A673 (cell line): ENCODE measurements around the gene TTBK2. TPM values are rescaled to one million over a fixed set of nuclear protein-coding genes. Genes with fewer than 3 reads are reported as not detected.

Source experiments
- BruUV-seq: library from RNA; stranded (reverse); fragments of 400-500 nt; replicated peaks from 2 replicates; lab custom pipeline; 2021; lab: Mats Ljungman, UMichigan
- CTCF ChIA-PET: fragments of 300-600 bp; sonication (Branson Sonifier 250); formaldehyde crosslinking; loops from one replicate; lab custom pipeline; 2022; ENCODE audit warnings: antibody characterized with exemption; lab: Charles Lee
- POLR2A ChIA-PET: fragments of 300-600 bp; sonication (Branson Sonifier 250); formaldehyde crosslinking; loops from one replicate; lab custom pipeline; 2022; ENCODE audit warnings: antibody characterized with exemption; ENCODE audit not compliant: low non-redundant PET; lab: Charles Lee
- DNase-seq: peaks from one replicate; pipeline ENCODE4 v3.0.0-alpha.2; 2015; ENCODE audit warnings: low spot score
- H3K27ac ChIP-seq: fragments of 200-600 bp; sonication (generic); 2 replicates; pipeline ENCODE4 v1.5.1; 2016; ENCODE audit warnings: mixed run types, low read depth, mild to moderate bottlenecking, mixed read lengths, antibody characterized with exemption, low read length; ENCODE audit not compliant: poor library complexity, severe bottlenecking
- H3K27me3 ChIP-seq: fragments of 200-600 bp; sonication (generic); replicated peaks from 2 replicates; pipeline ENCODE4 v1.6.1; 2017; ENCODE audit warnings: mixed run types, low read depth, mild to moderate bottlenecking, mixed read lengths, antibody characterized with exemption, low read length; ENCODE audit not compliant: insufficient read depth, poor library complexity
- H3K36me3 ChIP-seq: fragments of 200-600 bp; sonication (generic); 2 replicates; pipeline ENCODE4 v1.6.1; 2016; ENCODE audit warnings: mixed run types, mild to moderate bottlenecking, mixed read lengths, antibody characterized with exemption, low read length; ENCODE audit not compliant: insufficient read depth, poor library complexity, severe bottlenecking
- H3K4me1 ChIP-seq: fragments of 200-600 bp; sonication (generic); 2 replicates; pipeline ENCODE4 v1.6.1; 2017; ENCODE audit warnings: mixed run types, mild to moderate bottlenecking, mixed read lengths, antibody characterized with exemption, low read length; ENCODE audit not compliant: insufficient read depth, poor library complexity, severe bottlenecking
- H3K4me3 ChIP-seq: fragments of 200-600 bp; sonication (generic); 2 replicates; pipeline ENCODE4 v1.5.1; 2016; ENCODE audit warnings: low read depth, mixed run types, mild to moderate bottlenecking, mixed read lengths, low read length; ENCODE audit not compliant: poor library complexity, severe bottlenecking
- H3K9me3 ChIP-seq: fragments of 200-600 bp; sonication (generic); 2 replicates; pipeline ENCODE4 v1.6.1; 2016; ENCODE audit warnings: mixed run types, low read depth, mild to moderate bottlenecking, mixed read lengths, antibody characterized with exemption, low read length; ENCODE audit not compliant: poor library complexity, severe bottlenecking
- EZH2 ChIP-seq: fragments of 200-600 bp; sonication (generic); IDR thresholded peaks from 2 replicates; pipeline ENCODE4 v1.6.1; 2017; ENCODE audit warnings: borderline replicate concordance, low read depth, mild to moderate bottlenecking, mixed read lengths, antibody characterized with exemption, low read length; ENCODE audit not compliant: poor library complexity, severe bottlenecking
- intact Hi-C: fragments of 100-400 bp; cut with micrococcal nuclease; formaldehyde crosslinking; loops from one replicate; pipeline ENCODE4 v1.10.0; 2022; ENCODE audit not compliant: unreplicated experiment
- total RNA-seq: library from RNA; stranded (reverse); gene quantifications from 2 replicates; pipeline ENCODE4 v1.2.3, GENCODE V29; 2021
- TF ChIP-seq, protein P1 (sequence below): fragments of 300-800, 200-600 bp; sonication (generic); conservative IDR thresholded peaks from 2 replicates; pipeline ENCODE4 v1.5.1; 2017; ENCODE audit warnings: low read depth, mild to moderate bottlenecking, antibody characterized with exemption, low read length, moderate library complexity, mixed read lengths

Gene TTBK2
- total RNA-seq, 1 experiment from 2014 or later: 15.8 TPM

DNA sequence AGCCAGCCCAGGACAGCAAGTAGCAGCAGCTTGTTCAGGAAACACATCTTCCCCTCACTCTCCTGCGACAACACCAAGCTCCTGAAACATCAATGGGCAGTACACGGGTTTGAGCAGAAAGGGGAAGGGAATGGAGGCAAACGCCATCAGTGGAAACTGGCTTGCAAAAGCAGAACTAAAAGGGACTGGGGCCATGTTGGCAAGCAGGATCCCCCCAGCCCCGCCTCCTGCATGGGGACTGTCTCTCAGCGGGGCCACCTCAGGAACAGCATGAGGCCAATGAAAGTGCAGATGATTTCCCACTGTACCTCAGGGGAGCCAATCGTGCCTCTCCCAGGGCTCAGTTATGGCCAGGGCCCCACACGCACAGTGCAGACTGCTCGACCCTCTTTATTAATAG is 190.4 kb downstream of the TTBK2 start:
- CTCF ChIA-PET: no interaction called here

DNA sequence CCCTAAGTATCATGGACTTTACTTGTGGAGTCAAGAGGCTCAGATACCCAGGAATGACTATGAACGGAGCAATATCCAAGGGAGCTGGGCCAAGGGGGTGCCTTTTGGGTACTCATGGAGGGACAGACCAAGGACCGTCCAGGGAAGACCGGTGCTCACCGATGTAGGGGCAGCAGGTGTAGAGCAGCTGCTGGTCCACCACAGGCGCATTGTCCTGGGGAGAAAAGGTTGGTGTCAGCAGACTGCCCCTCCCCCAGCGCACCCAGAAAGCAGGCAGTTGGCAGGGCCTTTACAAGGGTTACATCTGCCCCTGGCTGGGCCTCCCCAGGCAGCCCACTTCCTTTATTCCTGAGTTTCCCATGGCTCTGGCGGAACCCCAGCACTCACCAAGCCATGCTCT is 191.2 kb downstream of the TTBK2 start:
- CTCF ChIA-PET: no interaction called here
- intact Hi-C loops: no loop called here
- POLR2A ChIA-PET: no interaction called here
- Histone ChIP-seq H3K9me3 (no peaks in the 10 kb centered on the region), H3K27me3 (no peaks in the 10 kb centered on the region), H3K4me1 (no peaks in the 10 kb centered on the region), H3K36me3 (peaks cover 87% of the 10 kb centered on the region), H3K4me3 (no peak overlapping the region), H3K27ac (no peak overlapping the region)
- no peak for TF ChIP-seq EZH2
- TF ChIP-seq, protein P1, sequence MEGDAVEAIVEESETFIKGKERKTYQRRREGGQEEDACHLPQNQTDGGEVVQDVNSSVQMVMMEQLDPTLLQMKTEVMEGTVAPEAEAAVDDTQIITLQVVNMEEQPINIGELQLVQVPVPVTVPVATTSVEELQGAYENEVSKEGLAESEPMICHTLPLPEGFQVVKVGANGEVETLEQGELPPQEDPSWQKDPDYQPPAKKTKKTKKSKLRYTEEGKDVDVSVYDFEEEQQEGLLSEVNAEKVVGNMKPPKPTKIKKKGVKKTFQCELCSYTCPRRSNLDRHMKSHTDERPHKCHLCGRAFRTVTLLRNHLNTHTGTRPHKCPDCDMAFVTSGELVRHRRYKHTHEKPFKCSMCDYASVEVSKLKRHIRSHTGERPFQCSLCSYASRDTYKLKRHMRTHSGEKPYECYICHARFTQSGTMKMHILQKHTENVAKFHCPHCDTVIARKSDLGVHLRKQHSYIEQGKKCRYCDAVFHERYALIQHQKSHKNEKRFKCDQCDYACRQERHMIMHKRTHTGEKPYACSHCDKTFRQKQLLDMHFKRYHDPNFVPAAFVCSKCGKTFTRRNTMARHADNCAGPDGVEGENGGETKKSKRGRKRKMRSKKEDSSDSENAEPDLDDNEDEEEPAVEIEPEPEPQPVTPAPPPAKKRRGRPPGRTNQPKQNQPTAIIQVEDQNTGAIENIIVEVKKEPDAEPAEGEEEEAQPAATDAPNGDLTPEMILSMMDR: no peak
- no TSS peak for BruUV-seq
- no peak for DNase-seq

More for the DNA sequence above, 190.4 kb downstream of the TTBK2 start:
- H3K4me1 ChIP-seq: no peaks in the 10 kb centered on the region
- H3K9me3 ChIP-seq: no peaks in the 10 kb centered on the region
- POLR2A ChIA-PET: no interaction called here
- no peak for DNase-seq
- no peaks in the 10 kb centered on the region for H3K27me3 ChIP-seq
- TF ChIP-seq EZH2: no peak
- TF ChIP-seq, protein P1: no peak
- H3K27ac ChIP-seq: no peak overlapping the region
- H3K36me3 ChIP-seq: peaks cover 87% of the 10 kb centered on the region
- BruUV-seq: no TSS peak
- H3K4me3 ChIP-seq: no peak overlapping the region
- intact Hi-C loops: no loop called here

DNA sequence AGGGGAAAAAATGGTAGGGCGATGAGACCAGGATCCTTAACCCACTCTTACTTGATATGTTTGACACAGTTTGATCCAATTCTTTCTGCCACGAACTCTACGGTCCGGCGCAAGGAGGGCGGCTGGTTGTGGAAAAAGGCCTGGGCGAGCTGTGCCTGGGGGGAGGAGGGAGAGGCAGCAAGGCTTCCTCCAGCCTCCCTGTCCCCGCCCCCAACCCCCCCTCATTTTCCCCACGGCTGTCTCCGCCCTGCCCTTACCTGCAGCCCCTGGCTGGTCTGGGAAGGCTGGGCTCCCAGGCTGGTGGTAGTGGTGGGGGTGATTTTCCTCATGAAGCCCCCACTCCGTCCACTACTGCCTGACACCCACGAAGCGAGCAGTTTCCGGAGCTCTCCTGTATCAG is 191.6 kb downstream of the TTBK2 start:
- peaks cover 87% of the 10 kb centered on the region for H3K36me3 ChIP-seq
- H3K9me3 ChIP-seq: no peaks in the 10 kb centered on the region
- ChIA-PET POLR2A (no interaction called here), CTCF (no interaction called here)
- TF ChIP-seq EZH2: no peak
- TF ChIP-seq, protein P1: no peak
- no peak overlapping the region for H3K27ac ChIP-seq
- intact Hi-C loops: no loop called here
- H3K4me1 ChIP-seq: no peaks in the 10 kb centered on the region
- BruUV-seq: no TSS peak
- H3K27me3 ChIP-seq: no peaks in the 10 kb centered on the region
- no peak overlapping the region for H3K4me3 ChIP-seq
- no peak for DNase-seq
